GM18951 (cell line): ENCODE results near the gene ANKRD44.

Source experiments
- POLR2A ChIP-seq: IDR thresholded peaks from 4 replicates; pipeline ENCODE4 v1.6.1; 2011; ENCODE audit warnings: mild to moderate bottlenecking; ENCODE audit not compliant: insufficient read length, insufficient read depth; ENCODE audit errors: extremely low read depth
- in situ Hi-C: fragments of 300-500 bp; cut with MboI; formaldehyde crosslinking; loops from one replicate; pipeline ENCODE4 v1.12.0; 2022; ENCODE audit warnings: low sequenced_read_pairs, mixed read lengths, inconsistent platforms; ENCODE audit not compliant: unreplicated experiment

ANKRD44 gene

GRCh38 chr2:196954001-196954400, 356.6 kb downstream of the ANKRD44 start:
- TF ChIP-seq POLR2A = no peak
- in situ Hi-C loops = no loop called here

- TF ChIP-seq POLR2A = no peak
- in situ Hi-C loops = no loop called here
Measured at GRCh38 chr2:196952936-196953335, 357.6 kb downstream of the ANKRD44 start.

GRCh38 chr2:196951973-196952372, 358.6 kb downstream of the ANKRD44 start:
- in situ Hi-C loops = no loop called here
- TF ChIP-seq POLR2A = no peak

- in situ Hi-C loops = no loop called here
- no peak for TF ChIP-seq POLR2A
Measured at GRCh38 chr2:196949116-196949515, 361.5 kb downstream of the ANKRD44 start.

GRCh38 chr2:196944570-196944969, 366.0 kb downstream of the ANKRD44 start:
- TF ChIP-seq POLR2A = no peak
- in situ Hi-C loops = no loop called here

DNA sequence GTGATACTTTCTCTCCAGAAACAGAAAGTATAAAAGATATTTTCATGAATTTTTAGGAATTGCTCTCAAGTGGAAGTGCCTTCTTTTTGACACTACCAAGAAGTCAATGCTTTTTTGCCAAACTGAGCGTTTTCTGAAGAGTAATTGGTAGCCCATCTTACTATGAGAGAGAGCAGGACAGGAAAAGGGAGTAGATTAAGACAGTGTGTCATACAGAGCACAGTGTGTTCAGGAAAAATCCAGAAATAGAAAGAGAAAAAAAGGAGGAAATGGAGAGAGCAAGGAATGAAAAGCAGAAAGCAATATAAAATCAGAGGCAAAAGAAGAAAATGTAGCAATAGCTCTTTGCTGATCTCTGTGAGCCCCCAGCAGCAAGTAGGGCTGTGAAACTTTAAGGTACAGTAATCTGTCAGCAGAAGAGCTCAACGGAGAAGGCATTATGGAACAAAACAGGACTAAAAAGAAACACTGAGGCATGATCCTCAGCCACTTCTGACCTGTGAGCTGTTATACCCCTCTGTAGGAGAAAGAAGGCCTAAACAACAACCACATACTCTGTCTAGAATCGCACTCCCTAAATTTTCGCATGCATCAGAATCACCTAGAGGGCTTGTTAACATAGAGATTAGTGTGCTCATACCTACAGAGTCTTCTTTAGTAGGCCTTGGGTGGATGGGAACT, 369.0 kb downstream of the ANKRD44 start:
- no peak for TF ChIP-seq POLR2A
- in situ Hi-C loops = no loop called here

DNA sequence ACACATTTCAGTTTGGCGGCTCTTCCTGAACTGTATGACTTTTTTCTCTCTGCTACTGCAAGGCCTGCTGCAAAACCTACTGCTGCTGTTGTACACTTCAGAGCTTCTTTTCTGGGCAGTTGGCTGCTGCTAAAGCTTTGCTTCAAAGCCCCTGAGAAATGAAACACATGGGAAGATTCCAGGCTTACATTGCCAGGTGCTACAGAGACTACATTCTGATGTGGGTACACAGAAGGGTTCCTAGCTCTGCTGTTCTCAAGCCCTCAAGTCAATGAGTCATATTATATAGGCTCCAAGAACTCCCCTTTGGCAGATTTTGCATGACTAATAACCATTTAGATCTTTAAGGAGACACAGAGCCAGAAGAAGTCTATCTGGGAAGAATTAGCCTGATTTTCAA, 371.2 kb downstream of the ANKRD44 start:
- in situ Hi-C loops = no loop called here

More for the DNA sequence above, 371.2 kb downstream of the ANKRD44 start:
- no peak for TF ChIP-seq POLR2A
